Thyroid gland (tissue), 4 donors: Measurements from ENCODE around the gene HDGFL2.

Experiments used
- POLR2A ChIP-seq, 2 donors: fragments of 450-650 bp; IDR thresholded peaks; one replicate each; pipeline ENCODE4 v1.6.1; 2017; ENCODE audit warnings: antibody characterized with exemption in 2 of 2, mild to moderate bottlenecking in 2 of 2, moderate library complexity in 1 of 2
- TF ChIP-seq, protein P1 (sequence below), 6 experiments: fragments of 200-600 bp in 3 of 6; fragments of 450-650 bp in 3 of 6; sonication (generic) in 3 of 6; IDR thresholded peaks; one replicate each; pipeline ENCODE4 v1.5.1; 2016 to 2019; ENCODE audit warnings: antibody characterized with exemption in 6 of 6, mild to moderate bottlenecking in 2 of 6, inconsistent platforms in 1 of 6, moderate library complexity in 1 of 6

DNA sequence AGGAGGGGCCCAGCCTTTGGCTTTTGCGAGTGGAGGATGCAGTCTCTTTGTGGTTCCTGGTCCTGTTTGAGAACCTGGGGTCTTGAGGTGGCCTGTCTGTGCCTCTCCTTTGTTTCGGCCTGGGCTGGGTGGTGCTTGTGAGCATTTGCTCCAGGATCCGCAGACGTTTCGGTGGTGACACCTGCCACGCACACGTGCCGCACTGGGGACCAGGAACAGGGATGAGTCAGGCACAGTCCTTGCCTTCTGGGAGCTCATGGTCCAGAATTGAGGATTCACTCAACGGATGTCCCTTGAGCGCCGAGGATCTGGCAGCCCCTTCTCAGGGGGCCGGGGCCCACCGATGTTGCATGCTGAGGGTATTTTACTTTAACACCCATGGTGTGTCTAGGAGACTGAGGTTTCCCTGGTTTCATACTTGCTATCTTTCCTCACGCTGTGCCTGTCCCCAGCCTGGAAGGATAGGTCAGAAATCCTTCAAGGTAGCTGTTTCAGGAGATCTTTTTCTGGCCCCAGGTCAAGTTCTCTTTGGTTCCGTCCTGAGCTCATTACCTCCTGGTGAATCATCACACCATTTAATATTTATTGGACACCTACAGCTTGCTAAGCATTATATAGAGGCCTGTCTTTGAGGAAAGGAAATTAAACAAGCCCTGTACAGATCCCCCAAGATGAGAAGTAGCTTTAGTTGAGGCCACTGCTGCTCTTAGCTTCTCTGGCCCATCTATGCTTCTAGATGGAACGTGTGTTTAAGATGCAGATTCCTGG lies 5.1 kb downstream of the HDGFL2 start:
- TF ChIP-seq, protein P1, sequence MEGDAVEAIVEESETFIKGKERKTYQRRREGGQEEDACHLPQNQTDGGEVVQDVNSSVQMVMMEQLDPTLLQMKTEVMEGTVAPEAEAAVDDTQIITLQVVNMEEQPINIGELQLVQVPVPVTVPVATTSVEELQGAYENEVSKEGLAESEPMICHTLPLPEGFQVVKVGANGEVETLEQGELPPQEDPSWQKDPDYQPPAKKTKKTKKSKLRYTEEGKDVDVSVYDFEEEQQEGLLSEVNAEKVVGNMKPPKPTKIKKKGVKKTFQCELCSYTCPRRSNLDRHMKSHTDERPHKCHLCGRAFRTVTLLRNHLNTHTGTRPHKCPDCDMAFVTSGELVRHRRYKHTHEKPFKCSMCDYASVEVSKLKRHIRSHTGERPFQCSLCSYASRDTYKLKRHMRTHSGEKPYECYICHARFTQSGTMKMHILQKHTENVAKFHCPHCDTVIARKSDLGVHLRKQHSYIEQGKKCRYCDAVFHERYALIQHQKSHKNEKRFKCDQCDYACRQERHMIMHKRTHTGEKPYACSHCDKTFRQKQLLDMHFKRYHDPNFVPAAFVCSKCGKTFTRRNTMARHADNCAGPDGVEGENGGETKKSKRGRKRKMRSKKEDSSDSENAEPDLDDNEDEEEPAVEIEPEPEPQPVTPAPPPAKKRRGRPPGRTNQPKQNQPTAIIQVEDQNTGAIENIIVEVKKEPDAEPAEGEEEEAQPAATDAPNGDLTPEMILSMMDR (IDR thresholded peaks at IDR 0.05), result no peak
- no peak for TF ChIP-seq POLR2A (IDR thresholded peaks at IDR 0.05)
